Measurements from ENCODE around the gene ENPP6. TPM values are rescaled to one million over a fixed set of nuclear protein-coding genes. Genes with fewer than 3 reads are reported as not detected.

Gene ENPP6
- polyA plus RNA-seq, 1 experiment, result not detected

- ChIA-PET POLR2A (no interaction called here), CTCF (no interaction called here)
- Histone ChIP-seq H3K4me3 (ENCODE audit: low read depth, low read length) (no peak overlapping the region), H3K36me3 (ENCODE audit: control insufficient read depth, insufficient read depth, low read length) (no peaks in the 10 kb centered on the region), H3K27me3 (ENCODE audit: control insufficient read depth, insufficient read depth, low read length) (no peaks in the 10 kb centered on the region)
- no peak for TF ChIP-seq CTCF (IDR thresholded peaks at IDR 0.05; ENCODE audit: insufficient read depth, low read depth, low read length)
- no peak for DNase-seq (ENCODE audit: low read depth)
Observed at GRCh38 chr4:184198190-184198589, 19.5 kb downstream of the ENPP6 start.

GRCh38 chr4:184197536-184198082 is 20.1 kb downstream of the ENPP6 start:
- ChIA-PET CTCF (interaction anchor here (2.1 kb wide), 1 partner anchor 10 kb away, joined by 4 read pairs; no protein-coding TSS in a partner anchor), POLR2A (no interaction called here)
- H3K4me3 ChIP-seq (ENCODE audit: low read depth, low read length), result no peak overlapping the region
- DNase-seq (ENCODE audit: low read depth), result no peak
- no peaks in the 10 kb centered on the region for H3K36me3 ChIP-seq (ENCODE audit: control insufficient read depth, insufficient read depth, low read length)
- TF ChIP-seq CTCF (IDR thresholded peaks at IDR 0.05; ENCODE audit: insufficient read depth, low read depth, low read length), result no peak
- H3K27me3 ChIP-seq (ENCODE audit: control insufficient read depth, insufficient read depth, low read length), result no peaks in the 10 kb centered on the region

- CTCF ChIA-PET, result interaction anchor here (1.4 to 2.1 kb wide), 2 partner anchors 10 to 29 kb away, joined by 3 to 4 read pairs; no protein-coding TSS in a partner anchor
- TF ChIP-seq CTCF (IDR thresholded peaks at IDR 0.05; ENCODE audit: insufficient read depth, low read depth, low read length), result no peak
- Histone ChIP-seq H3K36me3 (ENCODE audit: control insufficient read depth, insufficient read depth, low read length) (no peaks in the 10 kb centered on the region), H3K27me3 (ENCODE audit: control insufficient read depth, insufficient read depth, low read length) (no peaks in the 10 kb centered on the region), H3K4me3 (ENCODE audit: low read depth, low read length) (no peak overlapping the region)
- DNase-seq (ENCODE audit: low read depth), result no peak
- POLR2A ChIA-PET, result no interaction called here
Observed at GRCh38 chr4:184196730-184197385, 20.8 kb downstream of the ENPP6 start.

GRCh38 chr4:184193556-184194525 is 23.8 kb downstream of the ENPP6 start:
- no peak for DNase-seq (ENCODE audit: low read depth)
- CTCF ChIA-PET, result interaction anchor here (0.5 to 0.6 kb wide), 2 partner anchors 8 to 20 kb away, joined by 3 to 4 read pairs; no protein-coding TSS in a partner anchor
- no peak for TF ChIP-seq CTCF (IDR thresholded peaks at IDR 0.05; ENCODE audit: insufficient read depth, low read depth, low read length)
- no peaks in the 10 kb centered on the region for H3K36me3 ChIP-seq (ENCODE audit: control insufficient read depth, insufficient read depth, low read length)
- no peaks in the 10 kb centered on the region for H3K27me3 ChIP-seq (ENCODE audit: control insufficient read depth, insufficient read depth, low read length)
- POLR2A ChIA-PET, result no interaction called here
- H3K4me3 ChIP-seq (ENCODE audit: low read depth, low read length), result no peak overlapping the region

GRCh38 chr4:184192933-184193332 is 24.7 kb downstream of the ENPP6 start:
- Histone ChIP-seq H3K36me3 (ENCODE audit: control insufficient read depth, insufficient read depth, low read length) (no peaks in the 10 kb centered on the region), H3K4me3 (ENCODE audit: low read depth, low read length) (no peak overlapping the region), H3K27me3 (ENCODE audit: control insufficient read depth, insufficient read depth, low read length) (no peaks in the 10 kb centered on the region)
- no peak for DNase-seq (ENCODE audit: low read depth)
- CTCF ChIA-PET, result interaction anchor here (0.5 kb wide), 1 partner anchor 9 kb away, joined by 3 read pairs; no protein-coding TSS in a partner anchor
- POLR2A ChIA-PET, result no interaction called here
- no peak for TF ChIP-seq CTCF (IDR thresholded peaks at IDR 0.05; ENCODE audit: insufficient read depth, low read depth, low read length)
